HepG2 (cell line): ENCODE data around the gene ETV6. TPM values are rescaled to one million over a fixed set of nuclear protein-coding genes. Genes with fewer than 3 reads are reported as not detected.

ENCODE experiments used
- HMGA1 ChIP-seq: sonication (generic); formaldehyde crosslinking; conservative IDR thresholded peaks from 2 replicates; pipeline ENCODE4 v1.4.0; 2020; ENCODE audit warnings: missing genetic modification reagents
- HMGXB4 ChIP-seq, 2 experiments: sonication (generic) in 1 of 2; formaldehyde crosslinking in 1 of 2; IDR thresholded peaks; 2 replicates each; pipeline versions ENCODE4 v1.4.0 to v1.6.1; 2018 to 2020; ENCODE audit warnings: missing genetic modification reagents in 2 of 2, borderline replicate concordance in 1 of 2, low read depth in 1 of 2, mild to moderate bottlenecking in 1 of 2, missing biosample characterization in 1 of 2
- JDP2 ChIP-seq: sonication (generic); formaldehyde crosslinking; IDR thresholded peaks from 2 replicates; pipeline ENCODE4 v1.8.1; 2022; ENCODE audit warnings: missing genetic modification reagents, borderline replicate concordance
- MEIS1 ChIP-seq: sonication (generic); formaldehyde crosslinking; IDR thresholded peaks from 2 replicates; pipeline ENCODE4 v1.9.0; 2021; ENCODE audit warnings: mild to moderate bottlenecking, missing genetic modification reagents, moderate library complexity, borderline replicate concordance
- MXD3 ChIP-seq: IDR thresholded peaks from 2 replicates; pipeline ENCODE4 v1.6.1; 2016; ENCODE audit warnings: mild to moderate bottlenecking, missing biosample characterization, missing genetic modification reagents
- REL ChIP-seq: sonication (generic); formaldehyde crosslinking; conservative IDR thresholded peaks from 2 replicates; pipeline ENCODE4 v1.8.0; 2022; ENCODE audit warnings: mild to moderate bottlenecking, missing genetic modification reagents, moderate library complexity
- ZNF274 ChIP-seq: sonication (generic); formaldehyde crosslinking; IDR thresholded peaks from 2 replicates; pipeline ENCODE4 v1.5.1; 2020; ENCODE audit warnings: mild to moderate bottlenecking, missing genetic modification reagents
- ZNF574 ChIP-seq: sonication (generic); formaldehyde crosslinking; IDR thresholded peaks from 2 replicates; pipeline ENCODE4 v1.4.0; 2020; ENCODE audit warnings: missing genetic modification reagents
- ZNF672 ChIP-seq: sonication (generic); formaldehyde crosslinking; IDR thresholded peaks from 2 replicates; pipeline ENCODE4 v1.8.1; 2022; ENCODE audit warnings: missing genetic modification reagents
- polyA plus RNA-seq, 8 experiments: library from polyadenylated mRNA; depleted of rRNA in 3 of 8; stranded (reverse) in 7 of 8; unstranded in 1 of 8; fragments of >200 nt; fragmentation: Illumina TruSeq in 4 of 8; extraction: Trizol in 4 of 8; gene quantifications; 2 replicates each; pipeline versions ENCODE4 v1.2.1 to v1.2.3, GENCODE V29; 2011 to 2016; ENCODE audit warnings: low read depth in 4 of 8, missing spikeins in 1 of 8, mixed read lengths in 1 of 8; ENCODE audit not compliant: insufficient read depth in 1 of 8
- total RNA-seq, 5 experiments: library from RNA; depleted of rRNA; stranded (reverse); fragments of >200 nt; fragmentation: Illumina TruSeq; extraction: Trizol; gene quantifications; 2 replicates each; pipeline ENCODE4 v1.2.3, GENCODE V29; 2016; ENCODE audit warnings: low read depth in 1 of 5

Gene ETV6
- total and polyA plus RNA-seq, 2 of the 13 experiments (the other 11 are each of a cell fraction or from before 2014, with no cell fraction given), result 2.2 to 3.0 TPM

- TF ChIP-seq ZNF574 (no peak), HMGA1 (CRISPR knock-in tag) (no peak), REL (CRISPR knock-in tag) (no peak), JDP2 (CRISPR knock-in tag) (no peak), HMGXB4 (CRISPR knock-in tag; IDR thresholded peaks at IDR 0.05; ENCODE audit: borderline replicate concordance in 1 of 2, low read depth in 1 of 2) (no peak), MEIS1 (CRISPR knock-in tag) (no peak), ZNF672 (no peak), MXD3 (no peak), ZNF274 (CRISPR knock-in tag) (no peak)
These were observed 11.1 kb upstream of the ETV6 start (continued) for GRCh38 chr12:11638315-11638916.
